Activated gamma-delta T cell (primary cell): ENCODE results near the gene IPO11.
"Not testable (repeated sequence)": the region's sequence is repeated elsewhere in the genome, so short reads cannot be mapped to it uniquely, and the experiment has no call there.

ENCODE experiments used
- DNase-seq: peaks from one replicate; lab custom pipeline; 2025; lab: John Stamatoyannopoulos, UW

Gene IPO11

GRCh38 chr5:62513085-62513484 is 100.5 kb downstream of the IPO11 start:
- DNase-seq, result not testable (repeated sequence)

GRCh38 chr5:62514510-62515119 is 102.1 kb downstream of the IPO11 start:
- DNase-seq, result no peak

- not testable (repeated sequence) for DNase-seq
These were observed 108.2 kb downstream of the IPO11 start for GRCh38 chr5:62520812-62521211.

- no peak for DNase-seq
These were observed 108.8 kb downstream of the IPO11 start for GRCh38 chr5:62521319-62521718.

- no peak for DNase-seq
These were observed 110.2 kb downstream of the IPO11 start for GRCh38 chr5:62522811-62523210.

GRCh38 chr5:62533597-62533996 is 121.0 kb downstream of the IPO11 start:
- no peak for DNase-seq

- no peak for DNase-seq
These were observed 122.1 kb downstream of the IPO11 start for GRCh38 chr5:62534461-62535236.

- DNase-seq, result no peak
These were observed 123.7 kb downstream of the IPO11 start for GRCh38 chr5:62536232-62536631.

- DNase-seq, result no peak
These were observed 124.2 kb downstream of the IPO11 start for GRCh38 chr5:62536783-62537182.

GRCh38 chr5:62538017-62538942 is 125.7 kb downstream of the IPO11 start:
- no peak for DNase-seq

- no peak for DNase-seq
These were observed 130.2 kb downstream of the IPO11 start for GRCh38 chr5:62542720-62543119.

- no peak for DNase-seq
These were observed 135.5 kb downstream of the IPO11 start for GRCh38 chr5:62547945-62548630.

GRCh38 chr5:62550103-62550502 is 137.5 kb downstream of the IPO11 start:
- DNase-seq, result no peak

- DNase-seq, result no peak
These were observed 143.4 kb downstream of the IPO11 start for GRCh38 chr5:62555930-62556329.

GRCh38 chr5:62558941-62559340 is 146.4 kb downstream of the IPO11 start:
- DNase-seq, result no peak

- DNase-seq, result no peak
These were observed 148.2 kb downstream of the IPO11 start for GRCh38 chr5:62560786-62561185.

- DNase-seq, result no peak
These were observed 149.3 kb downstream of the IPO11 start for GRCh38 chr5:62561896-62562295.

- DNase-seq, result no peak
These were observed 150.3 kb downstream of the IPO11 start for GRCh38 chr5:62562867-62563266.

GRCh38 chr5:62564101-62564500 is 151.5 kb downstream of the IPO11 start:
- no peak for DNase-seq

- DNase-seq, result not testable (repeated sequence)
These were observed 153.2 kb downstream of the IPO11 start for GRCh38 chr5:62565740-62566139.

GRCh38 chr5:62568143-62568542 is 155.6 kb downstream of the IPO11 start:
- no peak for DNase-seq
